GM12801 (cell line): Measurements from ENCODE around the gene AGER.

Experiments
- CTCF ChIP-seq: IDR thresholded peaks from one replicate; pipeline ENCODE4 v1.5.1; 2011; ENCODE audit warnings: control low read depth; ENCODE audit not compliant: insufficient read length; ENCODE audit errors: extremely low read depth

The AGER gene

GRCh38 chr6:32148289-32149091, 35.6 kb downstream of the AGER start:
- no peak for TF ChIP-seq CTCF

DNA sequence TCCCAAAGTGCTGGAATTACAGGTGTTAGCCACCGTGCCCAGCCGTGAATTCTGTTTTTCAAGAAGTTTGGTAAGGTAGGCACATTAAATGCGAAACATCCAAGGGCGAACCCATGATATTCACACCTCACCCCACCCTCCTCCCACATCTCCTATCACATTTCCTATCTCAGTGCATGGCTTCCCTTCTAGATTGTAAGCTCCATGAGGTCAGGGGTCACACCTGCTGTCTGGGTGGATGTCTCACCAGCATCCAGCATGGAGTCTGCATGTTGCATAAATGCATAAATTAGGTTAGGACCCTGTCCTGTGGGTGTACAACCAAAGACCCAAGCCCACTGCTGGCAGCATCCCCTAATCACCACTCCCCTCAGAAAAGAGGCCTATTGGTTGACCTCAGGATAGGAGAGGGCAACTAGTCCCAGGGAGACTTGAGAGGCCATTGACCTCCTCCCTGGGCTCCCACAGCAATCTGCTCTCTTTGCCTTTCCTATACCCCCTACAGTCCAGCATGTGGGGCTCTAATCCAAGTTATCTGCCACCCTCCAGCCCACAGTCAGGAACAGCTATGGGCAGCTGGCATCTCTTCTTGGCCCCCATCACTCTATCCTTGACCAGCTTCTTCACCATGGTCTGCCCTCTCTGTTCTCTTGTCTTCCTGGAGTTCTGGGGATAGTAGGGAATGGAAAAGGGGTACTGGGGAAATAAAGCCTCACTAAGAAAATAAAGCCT, 36.5 kb downstream of the AGER start:
- no peak for TF ChIP-seq CTCF

DNA sequence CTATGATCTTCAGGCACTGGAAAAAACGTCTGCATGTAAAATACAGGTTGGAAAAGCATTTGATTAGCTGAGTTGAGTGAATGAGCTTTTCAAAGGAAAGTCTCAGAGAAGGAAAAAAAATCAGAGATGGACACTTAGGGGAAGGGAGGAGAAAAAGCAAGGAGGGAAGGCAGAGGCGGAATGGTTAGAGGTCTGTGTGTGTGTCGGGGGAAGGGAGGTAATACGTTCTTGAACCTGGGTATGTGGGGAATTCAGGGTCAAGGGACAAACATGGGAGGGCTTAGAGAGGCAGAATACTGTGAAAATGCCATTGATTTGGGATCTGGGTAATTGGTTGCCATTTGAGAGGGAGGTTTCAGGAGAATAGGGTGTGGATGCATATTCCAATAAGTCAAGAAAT, 37.4 kb downstream of the AGER start:
- TF ChIP-seq CTCF: no peak

DNA sequence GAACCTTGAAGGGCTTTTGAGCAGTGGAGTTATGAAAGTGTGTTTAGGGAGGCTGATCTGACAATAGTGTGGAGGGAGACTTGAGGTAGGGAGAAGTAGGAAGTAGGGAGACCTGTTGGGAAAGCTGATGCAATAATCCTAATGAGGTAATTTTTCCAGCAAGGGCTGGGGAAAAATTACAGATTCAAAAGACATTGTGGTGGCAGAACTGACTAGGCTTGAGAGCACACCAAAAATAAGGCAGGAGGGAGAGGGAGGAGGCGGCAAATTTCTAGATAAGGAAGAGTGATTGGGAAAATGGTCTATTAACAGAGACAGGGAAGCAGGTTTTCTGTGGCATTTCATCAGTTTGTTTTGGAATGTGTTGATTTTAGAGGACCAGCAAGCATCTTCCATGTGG, 37.8 kb downstream of the AGER start:
- no peak for TF ChIP-seq CTCF

GRCh38 chr6:32140420-32141046, 43.5 kb downstream of the AGER start:
- no peak for TF ChIP-seq CTCF

DNA sequence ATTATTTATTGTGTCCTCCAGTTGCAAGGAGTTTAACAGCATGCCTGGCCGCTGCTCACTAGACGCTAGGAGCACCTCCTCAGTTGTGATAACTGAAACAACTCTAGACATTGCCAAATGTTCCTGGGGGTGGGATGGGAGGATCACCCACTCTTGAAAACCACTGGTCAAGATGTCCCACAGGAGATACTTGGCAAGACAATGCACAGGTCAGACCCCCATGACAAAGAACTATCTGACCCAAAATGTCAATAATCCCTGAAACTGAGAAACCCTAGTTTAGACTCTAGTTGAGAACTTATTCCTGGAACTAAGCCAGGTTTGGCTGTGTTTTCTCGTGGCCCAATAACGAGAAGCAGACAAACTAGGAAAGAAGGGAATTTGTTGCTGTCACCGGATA, 44.5 kb downstream of the AGER start:
- no peak for TF ChIP-seq CTCF

DNA sequence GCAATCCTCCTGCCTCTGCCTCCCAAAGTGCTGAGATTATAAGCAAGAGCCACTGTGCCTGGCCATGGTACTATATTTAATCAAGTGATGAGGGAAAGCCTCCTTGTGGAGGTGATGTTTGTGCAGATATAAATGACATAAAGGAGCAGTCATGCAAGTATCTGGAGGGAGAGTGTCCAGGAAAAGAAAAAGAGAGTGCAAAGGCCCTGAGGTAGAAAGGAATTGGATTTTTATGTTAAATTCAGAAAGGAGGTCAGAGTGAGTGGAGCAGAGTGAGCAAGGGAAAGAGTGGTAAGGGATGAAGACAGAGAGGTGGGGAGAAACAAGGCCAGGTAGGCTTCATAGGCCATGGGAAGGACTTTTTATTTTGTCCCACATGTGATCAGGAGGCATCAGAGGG, 46.6 kb downstream of the AGER start:
- no peak for TF ChIP-seq CTCF
